ENCODE data around the gene SF3B2.

DNA sequence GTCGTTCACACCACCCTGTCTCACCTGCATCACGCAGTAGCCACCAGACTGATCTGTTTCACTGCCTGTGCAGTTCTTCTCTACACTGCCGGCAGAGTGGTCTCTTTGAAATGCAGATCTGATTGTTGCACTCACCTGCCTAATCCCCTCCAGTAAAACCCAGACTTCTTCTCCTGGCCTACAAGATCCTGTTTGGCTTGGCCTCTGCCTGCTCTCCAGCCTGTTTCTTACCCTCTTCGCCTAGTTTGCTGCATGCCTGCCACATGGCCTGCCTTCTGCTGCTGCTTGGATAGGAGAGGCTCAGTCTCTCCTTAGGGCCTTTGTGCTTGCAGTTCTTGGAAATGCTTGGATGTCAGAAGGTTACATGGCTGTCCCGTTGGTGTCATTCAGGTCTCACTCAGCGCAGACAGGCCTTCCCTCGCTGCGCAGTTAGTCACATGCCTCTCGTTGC lies 59.9 kb downstream of the SF3B2 start:
- no peak for TF ChIP-seq POLR2A (IDR thresholded peaks at IDR 0.05)
- TF ChIP-seq, protein P1, sequence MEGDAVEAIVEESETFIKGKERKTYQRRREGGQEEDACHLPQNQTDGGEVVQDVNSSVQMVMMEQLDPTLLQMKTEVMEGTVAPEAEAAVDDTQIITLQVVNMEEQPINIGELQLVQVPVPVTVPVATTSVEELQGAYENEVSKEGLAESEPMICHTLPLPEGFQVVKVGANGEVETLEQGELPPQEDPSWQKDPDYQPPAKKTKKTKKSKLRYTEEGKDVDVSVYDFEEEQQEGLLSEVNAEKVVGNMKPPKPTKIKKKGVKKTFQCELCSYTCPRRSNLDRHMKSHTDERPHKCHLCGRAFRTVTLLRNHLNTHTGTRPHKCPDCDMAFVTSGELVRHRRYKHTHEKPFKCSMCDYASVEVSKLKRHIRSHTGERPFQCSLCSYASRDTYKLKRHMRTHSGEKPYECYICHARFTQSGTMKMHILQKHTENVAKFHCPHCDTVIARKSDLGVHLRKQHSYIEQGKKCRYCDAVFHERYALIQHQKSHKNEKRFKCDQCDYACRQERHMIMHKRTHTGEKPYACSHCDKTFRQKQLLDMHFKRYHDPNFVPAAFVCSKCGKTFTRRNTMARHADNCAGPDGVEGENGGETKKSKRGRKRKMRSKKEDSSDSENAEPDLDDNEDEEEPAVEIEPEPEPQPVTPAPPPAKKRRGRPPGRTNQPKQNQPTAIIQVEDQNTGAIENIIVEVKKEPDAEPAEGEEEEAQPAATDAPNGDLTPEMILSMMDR (IDR thresholded peaks at IDR 0.05 in 4 of 5, conservative IDR thresholded peaks at IDR 0.05 in 1 of 5) = no peak
